Effector memory CD4-positive, alpha-beta T cell (primary cell): Measurements from ENCODE around the gene LY86.

ENCODE experiments used
- DNase-seq, 3 donors: peaks; one replicate each; pipeline ENCODE4 v3.0.0-alpha.2; 2020
- H3K27ac ChIP-seq: 2 replicates; pipeline ENCODE4 v1.7.0; 2013; ENCODE audit warnings: mild to moderate bottlenecking, low read length, moderate library complexity; ENCODE audit not compliant: insufficient read depth, poor library complexity, severe bottlenecking
- H3K27me3 ChIP-seq: replicated peaks from 2 replicates; pipeline ENCODE4 v1.7.0; 2013; ENCODE audit warnings: mild to moderate bottlenecking, low read length; ENCODE audit not compliant: insufficient read depth, control insufficient read depth, poor library complexity, severe bottlenecking
- H3K36me3 ChIP-seq: 2 replicates; pipeline ENCODE4 v1.7.0; 2013; ENCODE audit warnings: mild to moderate bottlenecking, low read length, moderate library complexity; ENCODE audit not compliant: control insufficient read depth, insufficient read depth
- H3K4me1 ChIP-seq: 2 replicates; pipeline ENCODE4 v1.7.0; 2013; ENCODE audit warnings: low read length, mild to moderate bottlenecking; ENCODE audit not compliant: control insufficient read depth, insufficient read depth, poor library complexity, severe bottlenecking
- H3K4me3 ChIP-seq: 2 replicates; pipeline ENCODE4 v1.7.0; 2013; ENCODE audit warnings: low read length, low read depth, mild to moderate bottlenecking; ENCODE audit not compliant: insufficient read depth, poor library complexity, severe bottlenecking
- H3K9me3 ChIP-seq: 2 replicates; pipeline ENCODE4 v1.7.0; 2013; ENCODE audit warnings: mild to moderate bottlenecking, low read length, moderate library complexity; ENCODE audit not compliant: control insufficient read depth

The LY86 gene

GRCh38 chr6:6595025-6595424 is 6.5 kb downstream of the LY86 start:
- DNase-seq, result no peak
- H3K36me3 ChIP-seq, result no peaks in the 10 kb centered on the region
- no peaks in the 10 kb centered on the region for H3K9me3 ChIP-seq
- H3K4me1 ChIP-seq, result no peaks in the 10 kb centered on the region
- H3K27me3 ChIP-seq, result no peaks in the 10 kb centered on the region
- no peak overlapping the region for H3K27ac ChIP-seq
- H3K4me3 ChIP-seq, result no peak overlapping the region

GRCh38 chr6:6595952-6596351 is 7.4 kb downstream of the LY86 start:
- Histone ChIP-seq H3K4me3 (no peak overlapping the region), H3K27ac (no peak overlapping the region), H3K27me3 (no peaks in the 10 kb centered on the region), H3K9me3 (no peaks in the 10 kb centered on the region), H3K36me3 (no peaks in the 10 kb centered on the region), H3K4me1 (no peaks in the 10 kb centered on the region)
- DNase-seq, result no peak

- no peaks in the 10 kb centered on the region for H3K27me3 ChIP-seq
- H3K4me3 ChIP-seq, result no peak overlapping the region
- no peak for DNase-seq
- no peaks in the 10 kb centered on the region for H3K36me3 ChIP-seq
- H3K27ac ChIP-seq, result no peak overlapping the region
- no peaks in the 10 kb centered on the region for H3K4me1 ChIP-seq
- no peaks in the 10 kb centered on the region for H3K9me3 ChIP-seq
These were observed 8.2 kb downstream of the LY86 start for GRCh38 chr6:6596529-6597328.

GRCh38 chr6:6597682-6598081 is 9.2 kb downstream of the LY86 start:
- no peak for DNase-seq
- Histone ChIP-seq H3K36me3 (no peaks in the 10 kb centered on the region), H3K9me3 (no peaks in the 10 kb centered on the region), H3K27me3 (no peaks in the 10 kb centered on the region), H3K27ac (no peak overlapping the region), H3K4me3 (no peak overlapping the region), H3K4me1 (no peaks in the 10 kb centered on the region)

- no peaks in the 10 kb centered on the region for H3K27me3 ChIP-seq
- no peaks in the 10 kb centered on the region for H3K4me1 ChIP-seq
- no peak for DNase-seq
- H3K4me3 ChIP-seq, result no peak overlapping the region
- no peaks in the 10 kb centered on the region for H3K9me3 ChIP-seq
- no peak overlapping the region for H3K27ac ChIP-seq
- no peaks in the 10 kb centered on the region for H3K36me3 ChIP-seq
These were observed 11.0 kb downstream of the LY86 start for GRCh38 chr6:6599468-6599873.

- H3K4me1 ChIP-seq, result no peaks in the 10 kb centered on the region
- no peaks in the 10 kb centered on the region for H3K9me3 ChIP-seq
- no peaks in the 10 kb centered on the region for H3K27me3 ChIP-seq
- no peak for DNase-seq
- H3K36me3 ChIP-seq, result no peaks in the 10 kb centered on the region
- no peak overlapping the region for H3K27ac ChIP-seq
- no peak overlapping the region for H3K4me3 ChIP-seq
These were observed 12.4 kb downstream of the LY86 start for GRCh38 chr6:6600875-6601274.

- no peaks in the 10 kb centered on the region for H3K36me3 ChIP-seq
- H3K9me3 ChIP-seq, result no peaks in the 10 kb centered on the region
- no peak overlapping the region for H3K27ac ChIP-seq
- no peaks in the 10 kb centered on the region for H3K27me3 ChIP-seq
- no peaks in the 10 kb centered on the region for H3K4me1 ChIP-seq
- no peak overlapping the region for H3K4me3 ChIP-seq
- DNase-seq, result no peak
These were observed 13.7 kb downstream of the LY86 start for GRCh38 chr6:6602262-6602661.

- Histone ChIP-seq H3K36me3 (no peaks in the 10 kb centered on the region), H3K9me3 (no peaks in the 10 kb centered on the region), H3K4me3 (no peak overlapping the region), H3K4me1 (no peaks in the 10 kb centered on the region), H3K27ac (no peak overlapping the region), H3K27me3 (no peaks in the 10 kb centered on the region)
- no peak for DNase-seq
These were observed 14.8 kb downstream of the LY86 start for GRCh38 chr6:6603317-6603716.

- Histone ChIP-seq H3K36me3 (no peaks in the 10 kb centered on the region), H3K4me1 (peaks cover under 1% of the 10 kb centered on the region), H3K9me3 (no peaks in the 10 kb centered on the region), H3K27me3 (no peaks in the 10 kb centered on the region), H3K4me3 (no peak overlapping the region), H3K27ac (no peak overlapping the region)
- no peak for DNase-seq
These were observed 15.5 kb downstream of the LY86 start for GRCh38 chr6:6604015-6604414.

GRCh38 chr6:6604566-6604965 is 16.0 kb downstream of the LY86 start:
- Histone ChIP-seq H3K4me3 (no peak overlapping the region), H3K36me3 (no peaks in the 10 kb centered on the region)

More at GRCh38 chr6:6604566-6604965, 16.0 kb downstream of the LY86 start:
- no peak for DNase-seq
- Histone ChIP-seq H3K27ac (no peak overlapping the region), H3K9me3 (no peaks in the 10 kb centered on the region), H3K27me3 (no peaks in the 10 kb centered on the region), H3K4me1 (peaks cover 6% of the 10 kb centered on the region)
